Endothelial cell of umbilical vein (primary cell): ENCODE measurements around the gene SLC15A1. TPM values are rescaled to one million over a fixed set of nuclear protein-coding genes. Genes with fewer than 3 reads are reported as not detected.

Experiments used
- BruUV-seq: library from RNA; stranded (reverse); fragments of 400-500 nt; replicated peaks from 2 replicates; lab custom pipeline; 2021; lab: Mats Ljungman, UMichigan
- CTCF ChIA-PET: fragments of 300-600, 350-600 bp; sonication (Branson Sonifier 250); formaldehyde crosslinking; loops from one replicate; lab custom pipeline; 2021; ENCODE audit warnings: antibody characterized with exemption, inconsistent platforms; lab: Charles Lee
- POLR2A ChIA-PET: fragments of 300-600, 350-600 bp; sonication (Branson Sonifier 250); formaldehyde crosslinking; loops from one replicate; lab custom pipeline; 2021; ENCODE audit warnings: antibody characterized with exemption, inconsistent platforms; lab: Charles Lee
- DNase-seq: peaks from one replicate; pipeline ENCODE4 v3.0.0-alpha.2; 2011; ENCODE audit warnings: low read depth, low spot score
- FAIRE-seq: peaks from 2 replicates; lab custom pipeline; 2011; peaks lifted over from hg19 to GRCh38; lab: Jason Lieb, UNC
- H2AFZ ChIP-seq: 2 replicates; pipeline ENCODE4 v1.6.0; 2012; ENCODE audit warnings: low read depth, low read length, control low read depth, inconsistent platforms
- H3K27ac ChIP-seq: 2 replicates; pipeline ENCODE4 v1.5.1; 2011; ENCODE audit warnings: low read depth, mild to moderate bottlenecking, control low read depth, low read length, moderate library complexity; ENCODE audit not compliant: insufficient read depth
- H3K27me3 ChIP-seq, 2 experiments: 2 replicates each; pipeline versions ENCODE4 v1.6.0 to v1.6.1; 2011; ENCODE audit warnings: low read length in 2 of 2, mixed read lengths in 1 of 2; ENCODE audit not compliant: control insufficient read depth in 2 of 2, insufficient read depth in 2 of 2
- H3K36me3 ChIP-seq, 2 experiments: 2 replicates in 1 of 2; 3 replicates in 1 of 2; pipeline ENCODE4 v1.5.1; 2011; ENCODE audit warnings: low read length in 2 of 2, mild to moderate bottlenecking in 1 of 2, moderate library complexity in 1 of 2; ENCODE audit not compliant: control insufficient read depth in 2 of 2, insufficient read depth in 2 of 2; ENCODE audit errors: extremely low read depth in 1 of 2
- H3K4me1 ChIP-seq: 3 replicates; pipeline ENCODE4 v1.5.1; 2011; ENCODE audit warnings: mild to moderate bottlenecking, low read length; ENCODE audit not compliant: control insufficient read depth, insufficient read depth; ENCODE audit errors: extremely low read depth
- H3K4me2 ChIP-seq: 2 replicates; pipeline ENCODE4 v1.6.1; 2011; ENCODE audit warnings: low read length, control low read depth, mixed read lengths; ENCODE audit not compliant: insufficient read depth
- H3K4me3 ChIP-seq, 3 experiments: fragments of 200-600 bp in 1 of 3; sonication (generic), shearing (Covaris generic) in 1 of 3; replicated peaks in 1 of 3; 2 replicates each; pipeline ENCODE4 v1.5.1; 2011 to 2016; ENCODE audit warnings: control low read depth in 3 of 3, low read length in 3 of 3, mild to moderate bottlenecking in 2 of 3, inconsistent platforms in 1 of 3, low read depth in 1 of 3, moderate library complexity in 1 of 3; ENCODE audit not compliant: insufficient read depth in 1 of 3
- H3K79me2 ChIP-seq: 2 replicates; pipeline ENCODE4 v1.6.0; 2012; ENCODE audit warnings: low read length, inconsistent platforms; ENCODE audit not compliant: control insufficient read depth, insufficient read depth
- H3K9ac ChIP-seq: replicated peaks from 2 replicates; pipeline ENCODE3; 2011; ENCODE audit warnings: low read length, control low read depth; ENCODE audit not compliant: insufficient read depth; ENCODE audit errors: extremely low read depth
- H3K9me1 ChIP-seq: replicated peaks from 3 replicates; pipeline ENCODE4 v1.6.0; 2011; ENCODE audit warnings: mild to moderate bottlenecking, low read length; ENCODE audit not compliant: control insufficient read depth, insufficient read depth; ENCODE audit errors: extremely low read depth
- H3K9me3 ChIP-seq: replicated peaks from 2 replicates; pipeline ENCODE4 v1.5.1; 2012; ENCODE audit warnings: low read length, inconsistent platforms; ENCODE audit not compliant: control insufficient read depth, insufficient read depth
- H4K20me1 ChIP-seq: replicated peaks from 2 replicates; pipeline ENCODE3; 2011; ENCODE audit warnings: mild to moderate bottlenecking, low read length; ENCODE audit not compliant: control insufficient read depth, insufficient read depth; ENCODE audit errors: extremely low read depth
- EZH2 ChIP-seq: IDR thresholded peaks from 2 replicates; pipeline ENCODE4 v1.6.1; 2012; ENCODE audit warnings: borderline replicate concordance, low read depth, mild to moderate bottlenecking, moderate library complexity, low read length, inconsistent platforms; ENCODE audit not compliant: severe bottlenecking
- FOS ChIP-seq: IDR thresholded peaks from 2 replicates; pipeline ENCODE4 v1.6.1; 2011; ENCODE audit warnings: mild to moderate bottlenecking, low read length, moderate library complexity, borderline replicate concordance; ENCODE audit not compliant: insufficient read depth
- GATA2 ChIP-seq: IDR thresholded peaks from 2 replicates; pipeline ENCODE4 v1.7.0; 2011; ENCODE audit warnings: low read depth, mild to moderate bottlenecking, moderate library complexity, mixed read lengths, low read length; ENCODE audit not compliant: insufficient read length, insufficient read depth
- JUN ChIP-seq: IDR thresholded peaks from 2 replicates; pipeline ENCODE4 v1.6.1; 2011; ENCODE audit warnings: borderline replicate concordance, low read depth; ENCODE audit not compliant: insufficient read length, insufficient read depth
- MYC ChIP-seq: IDR thresholded peaks from one replicate; pipeline ENCODE4 v1.6.1; 2011; ENCODE audit warnings: mild to moderate bottlenecking, low read depth, low read length
- POLR2A ChIP-seq: IDR thresholded peaks from 2 replicates; pipeline ENCODE4 v1.6.1; 2012; ENCODE audit warnings: low read depth, mild to moderate bottlenecking, control low read depth, low read length
- POLR2AphosphoS5 ChIP-seq: IDR thresholded peaks from 2 replicates; pipeline ENCODE4 v1.6.1; 2012; ENCODE audit warnings: low read depth, mild to moderate bottlenecking, control low read depth, low read length, moderate library complexity; ENCODE audit not compliant: insufficient read depth
- dilution Hi-C: fragments of 300-500 bp; cut with MboI; formaldehyde crosslinking; loops from one replicate; pipeline ENCODE4 v1.15.0; 2019; ENCODE audit warnings: low sequenced_read_pairs; ENCODE audit not compliant: extremely low pct_ligation_motif_present
- intact Hi-C: fragments of 100-400 bp; cut with micrococcal nuclease; formaldehyde crosslinking; loops from one replicate; pipeline ENCODE4 v1.10.0; 2022
- polyA plus RNA-seq, 4 experiments: library from polyadenylated mRNA; depleted of rRNA in 3 of 4; stranded (reverse) in 3 of 4; unstranded in 1 of 4; fragments of >200 nt; gene quantifications; 2 replicates each; pipeline versions ENCODE4 v1.2.1 to v1.2.3, GENCODE V29; 2011 to 2012; ENCODE audit warnings: missing spikeins in 1 of 4
- total RNA-seq: library from RNA; stranded (reverse); gene quantifications from 2 replicates; pipeline ENCODE4 v1.2.3, GENCODE V29; 2021
- TF ChIP-seq, protein P1 (sequence below), 2 donors: IDR thresholded peaks; 1 replicate in 1 of 2; 2 replicates in 1 of 2; pipeline ENCODE4 v1.5.1; 2011; ENCODE audit warnings: low read length in 2 of 2, mild to moderate bottlenecking in 2 of 2, moderate library complexity in 2 of 2, control low read depth in 1 of 2, inconsistent platforms in 1 of 2, low read depth in 1 of 2; ENCODE audit not compliant: insufficient read depth in 1 of 2; ENCODE audit errors: extremely low read depth in 1 of 2
- TF ChIP-seq, protein P2 (sequence below): IDR thresholded peaks from 2 replicates; pipeline ENCODE4 v1.6.1; 2011; ENCODE audit not compliant: insufficient read depth, insufficient read length

The SLC15A1 gene
- total and polyA plus RNA-seq, 2 donors (not counting 3 experiments of a cell fraction or from before 2014, with no cell fraction given): not detected

DNA sequence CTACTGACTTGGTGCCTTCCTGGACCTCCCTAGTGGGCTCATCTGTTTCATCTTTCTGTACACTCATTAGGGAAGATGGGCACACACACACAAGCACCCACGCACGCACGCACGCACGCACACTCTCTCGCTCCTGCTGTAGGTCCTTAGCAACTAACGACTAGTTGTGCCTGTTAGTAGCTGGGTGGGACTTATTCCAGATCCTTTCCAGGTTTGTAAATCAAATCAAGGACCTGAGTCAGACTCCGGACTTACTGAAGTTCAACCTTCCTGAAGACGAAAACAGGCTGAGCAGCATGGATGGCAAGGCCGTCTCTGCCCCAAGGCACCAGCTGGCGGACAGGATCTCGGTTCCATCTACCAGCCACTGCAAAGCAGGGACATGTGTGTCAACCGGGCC, 76.2 kb downstream of the SLC15A1 start:
- Histone ChIP-seq H3K4me2 (no peak overlapping the region), H4K20me1 (no peaks in the 10 kb centered on the region), H3K27me3 (peaks cover 0 to 2% of the 10 kb centered on the region in 2 experiments), H3K4me1 (no peaks in the 10 kb centered on the region), H3K9me3 (no peaks in the 10 kb centered on the region), H2AFZ (no peak overlapping the region), H3K36me3 (no peaks in the 10 kb centered on the region), H3K4me3 (no peak overlapping the region), H3K9me1 (no peaks in the 10 kb centered on the region), H3K9ac (no peak overlapping the region), H3K27ac (no peak overlapping the region), H3K79me2 (no peaks in the 10 kb centered on the region)
- FAIRE-seq (no peak), DNase-seq (no peak)
- dilution Hi-C loops (no loop called here), intact Hi-C loops (no loop called here)
- no peak for TF ChIP-seq EZH2
- TF ChIP-seq MYC: no peak
- no peak for TF ChIP-seq FOS
- no peak for TF ChIP-seq POLR2AphosphoS5
- TF ChIP-seq, protein P1, sequence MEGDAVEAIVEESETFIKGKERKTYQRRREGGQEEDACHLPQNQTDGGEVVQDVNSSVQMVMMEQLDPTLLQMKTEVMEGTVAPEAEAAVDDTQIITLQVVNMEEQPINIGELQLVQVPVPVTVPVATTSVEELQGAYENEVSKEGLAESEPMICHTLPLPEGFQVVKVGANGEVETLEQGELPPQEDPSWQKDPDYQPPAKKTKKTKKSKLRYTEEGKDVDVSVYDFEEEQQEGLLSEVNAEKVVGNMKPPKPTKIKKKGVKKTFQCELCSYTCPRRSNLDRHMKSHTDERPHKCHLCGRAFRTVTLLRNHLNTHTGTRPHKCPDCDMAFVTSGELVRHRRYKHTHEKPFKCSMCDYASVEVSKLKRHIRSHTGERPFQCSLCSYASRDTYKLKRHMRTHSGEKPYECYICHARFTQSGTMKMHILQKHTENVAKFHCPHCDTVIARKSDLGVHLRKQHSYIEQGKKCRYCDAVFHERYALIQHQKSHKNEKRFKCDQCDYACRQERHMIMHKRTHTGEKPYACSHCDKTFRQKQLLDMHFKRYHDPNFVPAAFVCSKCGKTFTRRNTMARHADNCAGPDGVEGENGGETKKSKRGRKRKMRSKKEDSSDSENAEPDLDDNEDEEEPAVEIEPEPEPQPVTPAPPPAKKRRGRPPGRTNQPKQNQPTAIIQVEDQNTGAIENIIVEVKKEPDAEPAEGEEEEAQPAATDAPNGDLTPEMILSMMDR (IDR thresholded peaks at IDR 0.05; ENCODE audit: extremely low read depth in 1 of 2, insufficient read depth in 1 of 2, low read depth in 1 of 2, low read length in 2 of 2): no peak
- TF ChIP-seq JUN: no peak
- TF ChIP-seq POLR2A: no peak
- TF ChIP-seq GATA2: no peak
- TF ChIP-seq, protein P2, sequence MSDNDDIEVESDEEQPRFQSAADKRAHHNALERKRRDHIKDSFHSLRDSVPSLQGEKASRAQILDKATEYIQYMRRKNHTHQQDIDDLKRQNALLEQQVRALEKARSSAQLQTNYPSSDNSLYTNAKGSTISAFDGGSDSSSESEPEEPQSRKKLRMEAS: no peak
- POLR2A ChIA-PET: no interaction called here
- no TSS peak for BruUV-seq
- CTCF ChIA-PET: interaction anchor here (0.8 to 1.1 kb wide), 2 partner anchors 15 to 230 kb away, joined by 3 read pairs; no protein-coding TSS in a partner anchor
